ENCODE results near the gene ZNF362.

The ZNF362 gene

DNA sequence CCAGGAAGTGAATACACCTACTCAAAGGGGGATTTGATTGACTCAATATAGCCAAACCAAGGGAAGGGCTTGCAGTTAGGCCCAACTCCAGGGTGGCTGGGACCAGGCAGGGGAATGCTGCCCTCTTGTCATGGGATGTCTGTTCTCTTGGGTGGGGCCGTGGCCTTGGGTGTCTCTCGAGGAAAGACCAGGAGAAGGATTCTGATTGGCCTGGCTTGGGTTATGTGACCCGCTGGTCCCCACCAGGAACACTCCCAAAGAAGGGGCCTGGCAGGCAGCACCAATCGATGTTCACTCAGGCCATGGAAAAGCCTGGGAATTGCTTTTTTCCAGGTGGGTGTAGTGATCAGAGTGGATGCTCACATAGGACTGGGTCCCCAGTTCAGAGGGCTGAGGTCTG, 10.1 kb upstream of the ZNF362 start:
- DNase-seq = no peak

DNA sequence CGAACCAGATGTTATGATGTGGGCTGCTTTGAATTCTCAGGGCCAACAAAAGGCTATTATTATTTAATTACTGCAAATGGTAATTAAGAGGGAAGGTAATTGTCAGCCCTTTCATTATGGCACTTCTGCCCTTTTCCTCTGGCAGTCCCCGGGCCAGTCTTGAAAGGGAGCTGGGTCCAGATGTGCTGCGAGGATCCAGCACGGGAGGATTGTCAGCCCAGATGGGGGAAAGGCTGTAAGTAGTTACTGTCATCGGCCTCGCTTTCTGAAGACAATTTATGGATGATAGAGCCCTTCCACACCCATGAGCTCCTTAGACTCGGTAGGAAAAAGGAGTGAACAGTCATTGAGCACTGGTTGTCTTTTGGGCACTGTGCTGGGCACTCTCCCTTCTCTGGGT, 8.7 kb upstream of the ZNF362 start:
- no peak for DNase-seq

DNA sequence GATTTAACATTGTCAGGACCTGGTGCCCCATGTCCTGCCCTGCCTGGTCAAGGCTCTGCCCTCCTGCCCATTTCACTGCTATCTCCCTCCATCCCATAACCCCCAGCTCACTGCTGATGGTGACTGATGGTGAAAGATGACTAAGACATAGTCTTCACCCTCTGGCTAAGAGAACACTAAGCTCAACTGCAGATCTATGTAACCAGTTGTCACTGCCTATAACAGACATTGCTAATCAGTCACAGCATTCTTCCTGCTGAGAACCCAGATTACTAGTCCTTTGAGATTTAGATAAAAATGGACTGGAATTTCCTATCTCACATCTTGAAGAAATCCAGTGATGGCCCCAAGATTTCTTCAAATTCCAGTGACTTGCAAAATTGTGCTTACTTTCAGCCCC, 8.0 kb upstream of the ZNF362 start:
- no peak for DNase-seq

DNA sequence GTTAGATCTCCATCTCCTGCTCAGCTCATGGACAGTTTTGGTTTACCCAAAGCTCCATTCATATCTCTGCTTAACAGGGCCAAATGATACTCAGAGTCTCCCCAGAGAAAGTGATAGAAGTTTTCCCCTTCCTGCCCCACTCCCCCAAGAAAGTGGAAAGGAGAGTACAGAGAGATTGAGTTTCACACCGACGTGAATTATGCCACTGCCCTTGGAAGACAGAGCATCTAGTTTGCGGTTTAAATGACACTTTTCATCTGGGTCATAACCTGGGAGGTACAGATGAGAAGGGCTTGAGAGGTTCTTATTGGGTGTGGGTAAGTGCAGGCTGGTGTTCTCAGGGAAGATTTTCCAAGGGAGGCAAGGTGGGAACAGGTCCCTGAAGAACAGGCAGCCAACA, 6.9 kb upstream of the ZNF362 start:
- DNase-seq = no peak

DNA sequence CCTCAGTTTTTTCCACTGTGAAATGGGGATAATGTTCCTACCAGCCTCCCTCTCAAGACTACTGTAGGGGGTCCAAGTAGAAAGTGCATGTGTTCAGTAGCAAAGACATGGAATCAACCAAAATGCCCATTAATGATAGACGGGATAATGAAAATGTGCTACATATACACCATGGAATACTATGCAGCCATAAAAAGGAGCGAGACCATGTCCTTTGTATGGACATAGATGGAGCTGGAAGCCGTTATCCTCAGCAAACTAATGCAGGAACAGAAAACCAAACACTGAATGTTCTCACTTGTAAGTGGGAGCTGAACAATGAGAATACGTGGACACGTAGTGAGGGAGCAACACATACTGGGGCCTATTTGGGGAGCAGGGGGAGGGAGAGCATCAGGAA, 6.1 kb upstream of the ZNF362 start:
- DNase-seq = no peak

DNA sequence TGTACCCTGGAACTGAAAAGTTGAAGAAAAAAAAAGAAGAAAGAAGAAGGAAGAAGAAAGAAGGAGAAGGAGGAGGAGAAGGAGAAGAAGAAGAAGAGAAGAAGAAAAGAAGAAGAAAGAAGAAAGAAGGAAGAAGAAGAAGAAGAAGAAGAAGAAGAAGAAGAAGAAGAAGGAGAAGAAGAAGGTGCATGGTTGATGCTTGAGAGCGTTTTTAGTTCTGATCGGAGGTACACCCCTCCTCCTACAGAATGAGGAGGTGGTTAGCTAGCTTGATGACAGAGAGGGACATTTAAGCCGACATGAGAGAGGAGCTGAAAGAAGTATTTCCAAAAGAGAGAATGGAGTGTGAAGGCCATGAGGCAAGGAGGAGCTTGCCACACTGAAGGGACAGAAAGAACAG, 5.6 kb upstream of the ZNF362 start:
- DNase-seq = no peak

DNA sequence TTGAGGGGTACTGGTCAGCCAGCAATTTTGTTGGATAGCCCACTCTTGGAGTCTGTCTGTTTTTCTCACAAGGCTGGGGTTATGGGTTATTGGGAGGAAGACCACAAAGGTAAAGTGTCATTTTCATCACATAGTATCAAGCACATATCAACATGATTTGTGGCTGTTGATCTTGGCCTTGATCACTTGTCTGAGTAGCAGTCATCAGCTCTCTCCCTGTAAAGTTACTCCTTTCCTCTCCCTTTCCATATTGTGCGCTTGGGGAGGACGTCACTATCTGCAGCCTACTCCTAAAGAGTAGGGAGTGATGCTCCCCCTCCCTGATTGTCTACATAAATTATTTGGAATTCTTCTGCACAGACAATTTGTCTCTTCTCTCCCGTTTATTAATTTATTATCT, 1.8 kb upstream of the ZNF362 start:
- DNase-seq = no peak

DNA sequence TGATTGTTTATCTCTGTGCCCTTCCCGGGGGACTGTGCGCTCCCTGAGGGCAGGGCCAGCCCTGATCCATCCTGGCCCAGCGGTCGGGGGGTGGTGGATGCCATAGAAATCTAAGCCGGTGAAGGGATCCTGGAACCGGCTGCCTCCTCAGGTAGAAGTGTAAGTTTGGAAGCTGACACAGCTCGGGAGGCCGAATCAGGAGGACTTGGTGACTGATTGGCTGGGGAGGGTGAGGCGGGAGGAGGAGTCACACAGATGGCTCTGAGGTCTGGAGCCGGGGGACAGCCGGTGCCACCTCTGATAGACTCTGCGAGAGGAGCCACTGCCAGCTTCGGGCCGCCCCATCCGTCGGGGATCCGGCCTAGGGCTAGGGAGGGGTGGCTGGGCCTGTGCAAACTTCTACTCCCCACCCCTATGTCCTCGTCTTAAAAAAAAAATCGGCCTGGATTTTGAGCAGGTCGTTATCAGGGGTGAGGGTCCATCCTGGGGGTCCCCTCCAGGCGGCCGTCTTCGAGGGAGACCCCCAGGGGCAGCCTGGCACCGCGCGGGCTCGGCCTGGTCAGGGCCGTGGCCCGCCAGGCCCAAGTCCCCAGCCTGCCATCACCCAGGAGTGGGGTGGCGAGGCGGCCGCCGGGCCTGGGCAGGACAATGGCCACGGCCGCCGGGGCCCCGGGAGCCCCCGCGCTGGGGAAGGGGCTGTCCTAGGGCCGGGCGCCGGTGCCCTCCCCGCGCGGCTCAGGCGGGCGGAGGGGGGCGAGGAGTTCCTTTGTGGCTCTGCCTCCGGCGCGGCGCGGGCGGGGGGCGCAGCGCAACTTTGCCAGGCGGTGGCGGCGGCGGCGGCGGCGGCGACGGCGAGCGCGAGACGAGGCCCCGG, 708 bp upstream of the ZNF362 start:
- DNase-seq = no peak

DNA sequence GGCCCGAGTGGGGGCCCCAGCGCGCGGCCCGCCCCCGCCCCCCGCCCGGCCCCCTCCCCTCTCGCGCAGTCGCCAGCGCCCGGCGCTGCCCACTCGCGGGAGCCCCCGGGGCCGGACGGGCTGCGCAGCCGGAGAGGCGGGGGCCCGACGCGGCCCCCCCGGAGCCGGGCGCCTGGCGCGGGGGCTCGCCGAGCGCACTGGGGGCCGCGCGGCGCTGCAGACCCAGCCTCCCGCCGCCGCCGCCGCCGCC, 146 bp upstream of the ZNF362 start:
- DNase-seq = no peak

DNA sequence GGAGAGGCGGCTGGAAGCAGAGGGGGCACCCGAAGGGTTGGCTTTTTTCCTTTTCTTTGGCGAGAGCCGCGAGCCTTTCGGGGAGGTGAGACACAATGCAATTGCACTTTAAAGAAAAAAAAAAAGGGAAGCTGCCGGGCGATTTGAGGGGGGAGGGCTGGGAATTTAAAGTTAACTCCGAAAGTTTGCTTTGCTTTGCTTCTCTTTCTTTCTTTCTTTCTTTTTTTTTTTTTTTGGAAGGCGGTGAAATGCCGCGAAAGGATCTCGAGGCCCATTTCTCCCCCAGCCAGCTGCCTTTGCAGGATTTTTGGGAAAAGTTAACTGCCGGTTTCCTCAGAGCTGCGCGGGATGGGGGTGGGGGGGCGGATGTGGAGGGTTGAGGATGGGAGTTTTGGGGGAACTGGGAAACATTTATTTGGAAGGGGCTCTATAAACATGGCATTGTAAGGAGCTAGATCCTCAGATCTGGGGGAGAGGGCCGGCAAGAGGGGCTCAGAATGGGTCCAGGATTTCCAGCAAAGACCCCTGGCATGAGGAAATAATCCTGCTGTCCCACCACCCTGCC, 997 bp downstream of the ZNF362 start:
- no peak for DNase-seq

DNA sequence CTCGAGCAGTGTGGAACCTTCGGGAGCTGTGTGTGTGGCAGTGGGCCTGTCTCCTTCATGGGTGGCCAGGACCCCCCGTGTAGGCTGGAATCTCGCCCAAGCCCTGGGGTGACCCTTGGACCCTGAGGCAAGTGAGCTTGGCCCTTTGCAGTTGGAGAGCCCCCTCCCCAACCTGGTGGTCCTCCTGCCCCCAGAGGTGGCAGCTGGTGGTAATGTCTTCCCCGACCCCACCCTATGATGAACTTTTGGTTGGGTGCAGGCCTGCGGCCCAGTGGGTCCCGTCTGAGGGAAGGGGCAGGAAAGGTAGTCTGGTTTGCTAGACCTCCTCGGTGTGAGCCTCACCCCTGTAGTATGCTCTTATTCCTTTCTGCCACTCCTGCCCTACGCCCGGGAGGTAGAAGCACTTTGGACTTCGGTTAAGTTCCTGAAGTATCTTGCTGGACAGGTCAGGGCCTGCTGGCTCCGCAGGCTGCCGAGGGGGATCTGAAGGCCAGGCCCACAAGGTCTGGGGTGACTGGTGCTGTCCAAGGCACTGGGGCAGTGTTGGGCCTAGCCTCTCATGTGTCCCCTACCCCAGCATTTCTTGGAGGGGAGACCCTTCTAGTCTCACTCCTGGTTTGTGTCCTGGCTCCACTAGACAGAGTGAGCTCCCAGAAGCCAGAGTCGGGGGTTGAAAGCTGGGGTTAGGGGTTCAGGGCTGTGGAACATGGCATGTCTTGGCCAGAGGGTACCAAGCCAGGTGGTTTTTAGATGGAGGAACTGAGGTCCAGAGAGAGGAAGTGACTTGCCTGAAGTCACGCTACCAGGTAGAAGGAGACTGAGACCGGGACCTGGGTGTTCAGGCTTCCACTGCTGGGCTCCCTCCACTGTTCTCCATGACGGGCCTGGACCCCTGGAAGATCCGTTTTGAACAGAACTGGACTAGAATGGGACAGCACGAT, 1.8 kb downstream of the ZNF362 start:
- no peak for DNase-seq

DNA sequence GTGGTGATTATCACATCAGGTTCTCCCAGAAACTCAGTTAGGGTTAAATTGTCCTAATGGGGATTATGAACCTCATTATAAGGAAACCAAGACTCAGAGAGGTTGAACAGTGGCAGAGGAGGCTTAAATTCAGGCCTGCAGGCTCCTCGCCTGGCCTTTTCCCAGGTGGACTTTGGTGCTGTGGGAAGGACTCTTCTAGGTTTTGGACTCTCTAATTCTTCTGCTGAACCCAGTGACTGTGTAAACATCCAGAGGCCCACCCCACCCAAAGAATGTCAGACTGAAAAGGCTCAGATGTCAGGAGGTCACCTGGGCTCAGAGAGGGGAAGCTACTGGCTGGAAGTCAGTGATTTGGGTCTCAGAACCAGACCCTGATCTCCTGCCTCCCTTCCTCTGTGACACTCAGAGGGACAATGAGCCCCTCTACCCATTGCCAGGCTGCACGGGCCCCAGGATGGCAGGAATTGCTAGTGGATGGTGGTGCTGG, 2.5 kb downstream of the ZNF362 start:
- no peak for DNase-seq

DNA sequence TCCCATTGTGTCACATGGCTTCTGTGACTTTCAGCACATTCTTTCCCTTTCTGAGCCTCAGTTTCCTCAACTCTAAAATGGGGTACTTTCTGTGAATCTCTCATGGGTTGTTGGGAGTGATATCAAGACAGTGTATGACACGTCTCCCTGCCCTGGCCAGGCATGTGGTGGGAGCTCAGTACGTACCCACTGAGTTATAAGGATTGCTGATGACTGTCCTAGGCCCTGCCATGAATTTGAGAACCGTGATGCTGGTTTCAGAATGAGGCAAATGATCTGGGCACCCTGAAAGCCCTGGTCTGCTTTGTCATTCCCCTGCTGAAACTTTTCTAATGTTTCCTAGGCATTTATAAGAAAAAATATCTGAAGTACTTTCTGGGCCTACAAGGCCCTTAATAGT, 3.6 kb downstream of the ZNF362 start:
- no peak for DNase-seq

DNA sequence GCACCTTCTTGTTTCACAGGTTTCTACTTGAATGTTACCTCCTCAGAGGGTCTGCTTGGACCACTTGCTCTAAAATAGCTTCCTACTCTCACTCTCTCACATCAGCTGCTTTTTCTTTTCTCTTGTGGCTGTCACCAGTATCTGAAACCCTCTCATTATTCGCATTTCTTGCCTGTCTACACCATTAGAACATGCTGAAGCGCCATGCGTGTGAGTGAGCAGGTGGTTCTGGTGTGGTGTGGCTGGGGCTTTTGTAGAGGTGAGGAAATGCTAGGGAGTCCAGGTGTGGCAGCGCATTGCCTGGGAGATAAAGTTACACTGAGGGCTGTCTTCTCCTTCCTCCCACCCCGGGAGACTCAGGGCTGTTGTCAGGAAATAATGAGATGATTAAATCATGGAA, 4.1 kb downstream of the ZNF362 start:
- DNase-seq = no peak

DNA sequence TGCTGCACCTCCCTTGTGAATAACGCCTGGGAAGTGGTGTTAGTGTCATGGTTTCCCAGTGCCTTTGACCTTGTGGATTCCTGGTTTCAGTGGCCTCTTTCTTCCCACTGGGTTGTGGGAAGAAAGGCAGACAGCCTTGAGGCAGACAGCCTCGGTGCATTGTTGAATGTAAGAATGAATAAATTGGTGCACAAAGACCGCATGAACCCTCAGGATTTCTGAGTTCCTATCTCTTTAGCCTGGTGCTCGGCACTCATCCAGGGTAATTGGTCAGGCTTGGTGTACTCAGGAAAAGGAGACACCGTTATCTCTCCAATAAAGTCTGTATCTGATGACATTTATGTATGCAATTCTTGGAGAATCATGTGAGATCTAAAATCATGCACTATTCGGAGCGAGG, 5.1 kb downstream of the ZNF362 start:
- no peak for DNase-seq

DNA sequence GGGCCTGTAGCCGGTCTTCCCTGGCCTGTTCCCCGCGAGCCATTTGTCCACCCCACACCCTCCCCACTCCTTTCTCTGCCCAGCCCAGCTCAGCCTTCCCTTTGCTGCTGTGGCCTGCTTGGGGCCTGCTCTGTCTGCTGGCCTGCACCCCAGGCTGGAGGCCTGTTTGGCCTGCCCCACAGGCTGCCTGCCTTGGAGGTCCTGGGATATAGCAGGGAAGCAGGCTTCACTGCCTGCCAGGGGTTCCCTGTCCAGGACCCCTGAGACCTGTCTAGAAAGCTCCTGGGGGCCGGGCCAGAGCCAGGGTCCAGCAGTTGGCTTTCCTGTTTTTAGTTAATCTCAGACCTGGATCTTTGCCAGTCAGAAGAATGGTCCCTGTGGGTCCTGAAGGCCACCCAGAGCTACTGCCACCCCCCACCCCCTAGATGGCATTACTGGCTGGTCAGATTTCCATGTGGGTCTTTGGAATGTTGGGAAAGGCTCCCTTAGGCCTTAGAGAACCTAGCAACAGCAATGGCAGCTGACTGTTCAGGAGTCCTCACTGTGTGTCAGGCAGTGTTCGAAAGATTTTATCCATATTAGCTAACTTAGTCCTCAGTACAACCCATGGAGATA, 7.7 kb downstream of the ZNF362 start:
- no peak for DNase-seq

DNA sequence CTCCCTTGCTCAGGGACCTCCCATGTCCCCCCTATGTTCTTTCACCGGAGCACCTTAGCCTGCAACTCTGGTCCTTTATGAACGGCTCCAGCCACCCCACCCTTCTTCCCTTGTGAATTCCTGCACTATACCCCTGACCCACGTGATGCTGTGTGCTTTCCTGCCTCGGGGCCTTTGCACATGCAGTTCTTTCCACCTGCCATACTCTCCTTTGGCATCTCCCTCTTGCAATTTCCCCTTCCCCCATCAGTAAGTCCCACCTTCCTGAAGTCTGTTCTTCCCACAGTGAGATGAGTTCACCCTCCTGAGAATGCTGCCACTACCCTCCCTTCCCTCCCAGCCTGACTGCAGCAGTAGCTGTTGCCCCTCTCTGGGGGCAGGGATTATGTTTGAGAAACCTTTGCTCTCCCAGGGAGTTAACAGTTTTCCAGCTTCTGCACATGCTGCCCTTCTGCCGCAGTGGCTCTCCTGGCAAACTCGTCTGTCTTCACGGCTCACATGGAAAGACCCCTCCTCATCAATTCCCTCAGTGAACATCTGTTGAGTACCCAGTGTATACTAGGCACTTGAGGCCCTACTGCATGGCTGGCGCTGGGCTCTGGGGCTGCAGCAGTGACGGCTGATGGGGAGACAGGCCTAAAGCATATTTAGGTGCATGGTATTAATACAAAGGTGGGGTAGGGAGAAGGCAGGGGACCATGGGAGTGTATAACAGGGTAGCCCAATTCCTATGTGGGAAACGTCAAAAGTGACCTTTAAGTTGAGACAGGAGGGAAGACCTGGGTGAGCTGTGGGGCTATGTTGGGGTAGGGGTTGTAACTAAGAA, 9.7 kb downstream of the ZNF362 start:
- no peak for DNase-seq

DNA sequence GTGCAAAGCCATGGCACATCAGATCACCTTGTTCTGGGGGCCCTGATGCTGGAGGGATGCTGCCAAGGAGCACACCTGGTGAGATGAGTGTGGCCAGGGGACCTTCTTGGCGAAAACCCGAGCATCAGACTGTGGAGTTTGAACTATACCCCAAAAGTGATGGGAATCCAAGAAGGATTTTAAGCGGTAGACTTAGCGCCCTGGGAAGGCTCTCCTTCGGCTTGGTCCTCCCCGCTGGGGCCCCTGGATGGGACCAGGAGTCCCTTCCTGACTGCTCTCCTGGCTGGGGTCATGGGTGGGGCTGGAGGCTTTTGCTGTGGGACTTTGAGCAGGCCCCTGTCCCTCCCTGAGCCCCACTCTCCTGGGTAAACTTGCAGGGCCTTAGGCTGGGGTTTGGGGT, 10.5 kb downstream of the ZNF362 start:
- DNase-seq = no peak

DNA sequence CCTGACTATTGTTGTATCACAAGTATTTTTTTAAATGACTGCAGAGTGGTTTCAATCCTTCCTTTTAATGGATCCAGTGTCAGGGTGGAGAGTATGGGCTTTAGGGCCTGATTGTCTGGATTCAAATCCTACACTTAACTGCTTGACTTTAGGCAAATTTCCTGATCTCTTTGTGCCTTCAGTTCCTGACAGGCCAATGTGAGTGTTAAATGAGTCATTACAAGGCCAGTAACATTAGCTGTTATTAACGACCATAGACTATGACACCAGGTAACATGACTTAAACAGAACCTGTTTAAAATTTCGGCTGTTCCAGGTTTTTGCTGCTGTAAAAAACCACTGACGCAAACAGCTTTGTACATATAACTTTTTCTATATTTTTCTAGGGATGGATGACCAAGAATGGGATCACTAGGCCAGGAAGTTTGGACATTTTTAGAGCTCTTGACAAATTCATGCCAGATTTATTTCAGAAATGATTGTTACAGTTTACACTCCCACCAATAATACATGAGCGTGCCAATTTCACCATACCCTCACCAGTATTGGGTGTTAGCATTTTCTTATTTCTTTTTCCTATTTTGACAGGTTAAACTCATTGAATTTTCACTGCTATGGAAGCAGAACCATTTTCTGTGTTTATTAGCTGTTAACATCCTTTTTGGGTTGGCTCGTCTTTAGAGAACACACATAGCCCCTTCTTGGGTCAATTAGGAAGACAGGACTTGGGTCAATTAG, 11.3 kb downstream of the ZNF362 start:
- no peak for DNase-seq

DNA sequence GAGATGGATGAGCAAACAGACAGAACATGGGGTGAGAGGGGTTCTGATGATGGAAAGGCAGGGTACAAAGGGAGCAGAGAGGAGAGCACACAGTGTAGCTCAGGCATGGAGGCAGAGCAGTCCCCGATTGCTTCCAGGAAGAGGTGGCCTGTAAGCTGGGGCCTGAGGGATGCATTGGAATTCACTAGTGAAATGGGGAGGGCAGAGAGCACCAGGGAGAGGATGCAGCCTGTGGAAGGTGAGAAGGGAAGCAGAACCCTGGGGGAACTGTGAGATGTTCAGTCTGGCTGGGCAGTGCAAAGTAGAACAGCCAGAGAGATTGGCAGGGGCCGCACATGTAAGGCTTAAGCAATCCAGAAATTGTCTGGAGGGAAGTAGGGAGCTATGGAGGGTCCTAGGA, 12.2 kb downstream of the ZNF362 start:
- no peak for DNase-seq

DNA sequence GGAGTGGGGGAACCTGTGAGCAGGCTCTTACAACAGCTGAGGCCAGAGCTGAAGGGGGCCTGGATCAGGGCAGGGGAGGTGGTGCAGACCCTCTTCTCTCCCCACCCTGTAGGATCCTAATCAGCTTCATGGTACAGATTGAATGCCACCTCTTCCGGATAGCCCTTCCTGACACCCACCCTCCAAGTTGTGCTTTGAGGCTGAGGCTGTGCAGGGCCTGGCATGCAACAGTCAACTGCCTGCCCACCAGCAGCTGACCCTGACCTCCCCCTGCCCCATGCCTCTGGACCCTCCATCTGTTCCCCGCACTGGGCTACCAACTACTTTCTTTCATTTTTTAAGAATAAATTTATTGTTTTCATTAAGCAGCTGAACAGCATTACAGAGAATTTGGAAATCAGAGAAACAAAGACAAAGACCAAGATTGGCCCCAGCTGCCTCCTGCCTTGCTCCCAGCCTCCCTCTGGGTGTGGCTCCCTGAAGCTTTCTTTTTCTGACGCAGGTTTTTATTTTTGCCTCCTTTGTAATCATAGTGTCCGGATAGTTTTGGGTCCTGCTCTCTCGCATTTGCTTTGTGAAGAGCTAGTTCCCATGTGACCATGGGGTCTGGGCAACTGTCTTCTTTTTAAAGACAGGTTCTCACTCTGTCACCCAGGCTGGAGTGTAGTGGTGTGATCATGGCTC, 12.8 kb downstream of the ZNF362 start:
- no peak for DNase-seq
